Skin epidermis (tissue), 12 donors: ENCODE measurements around the gene ADRA2C.
"Not testable (repeated sequence)": the region's sequence is repeated elsewhere in the genome, so short reads cannot be mapped to it uniquely, and the experiment has no call there.

Source experiments
- H3K27ac ChIP-seq, 21 experiments: fragments of 200-600 bp; sonication (generic) in 11 of 21; one replicate each; pipeline ENCODE4 v1.5.0; 2020; ENCODE audit warnings: mild to moderate bottlenecking in 3 of 21, inconsistent platforms in 2 of 21, moderate library complexity in 2 of 21
- H3K4me3 ChIP-seq, 7 experiments: fragments of 200-600 bp; sonication (generic) in 2 of 7; one replicate each; pipeline ENCODE4 v1.5.0; 2020; ENCODE audit warnings: inconsistent platforms in 2 of 7, mild to moderate bottlenecking in 2 of 7, moderate library complexity in 1 of 7

Gene ADRA2C

DNA sequence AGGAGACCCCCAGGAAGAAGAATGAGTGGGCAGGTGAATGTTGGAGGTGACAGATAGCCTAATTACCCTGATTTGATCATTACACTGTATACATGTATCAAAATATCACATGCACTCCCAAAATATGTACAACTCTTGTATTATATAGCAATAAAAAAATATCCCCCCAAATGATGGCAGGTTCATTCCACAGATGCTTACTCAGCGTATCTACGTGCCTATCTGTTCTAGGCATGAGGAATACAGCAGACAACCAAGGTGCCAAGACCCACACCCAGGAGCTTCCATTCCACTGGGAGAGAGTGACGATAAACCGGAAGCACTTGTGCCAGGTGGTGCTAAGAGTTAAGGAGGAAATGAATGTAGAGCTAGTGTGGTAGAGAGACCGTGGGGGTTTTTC lies 42.4 kb downstream of the ADRA2C start:
- H3K27ac ChIP-seq, result no peak overlapping the region
- H3K4me3 ChIP-seq, result no peak overlapping the region

DNA sequence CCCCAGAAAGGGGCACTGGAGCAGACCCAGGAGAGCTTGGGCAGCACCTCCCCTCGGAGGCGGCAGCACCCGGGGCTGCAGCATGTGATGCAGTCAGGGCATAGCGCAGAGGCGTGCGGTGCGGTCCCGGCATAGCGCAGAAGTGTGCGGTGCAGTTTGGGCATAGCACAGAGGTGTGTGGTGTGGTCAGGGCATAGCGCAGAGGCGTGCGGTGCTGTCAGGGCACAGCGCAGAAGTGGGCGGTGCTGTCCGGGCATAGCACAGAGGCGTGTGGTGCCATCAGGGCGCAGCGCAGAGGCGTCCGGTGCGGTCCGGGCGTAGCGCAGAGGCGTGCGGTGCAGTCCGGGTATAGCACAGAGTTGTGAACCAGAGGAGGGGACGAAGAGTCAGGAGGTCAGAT lies 42.8 kb downstream of the ADRA2C start:
- no peak overlapping the region for H3K4me3 ChIP-seq
- no peak overlapping the region for H3K27ac ChIP-seq

DNA sequence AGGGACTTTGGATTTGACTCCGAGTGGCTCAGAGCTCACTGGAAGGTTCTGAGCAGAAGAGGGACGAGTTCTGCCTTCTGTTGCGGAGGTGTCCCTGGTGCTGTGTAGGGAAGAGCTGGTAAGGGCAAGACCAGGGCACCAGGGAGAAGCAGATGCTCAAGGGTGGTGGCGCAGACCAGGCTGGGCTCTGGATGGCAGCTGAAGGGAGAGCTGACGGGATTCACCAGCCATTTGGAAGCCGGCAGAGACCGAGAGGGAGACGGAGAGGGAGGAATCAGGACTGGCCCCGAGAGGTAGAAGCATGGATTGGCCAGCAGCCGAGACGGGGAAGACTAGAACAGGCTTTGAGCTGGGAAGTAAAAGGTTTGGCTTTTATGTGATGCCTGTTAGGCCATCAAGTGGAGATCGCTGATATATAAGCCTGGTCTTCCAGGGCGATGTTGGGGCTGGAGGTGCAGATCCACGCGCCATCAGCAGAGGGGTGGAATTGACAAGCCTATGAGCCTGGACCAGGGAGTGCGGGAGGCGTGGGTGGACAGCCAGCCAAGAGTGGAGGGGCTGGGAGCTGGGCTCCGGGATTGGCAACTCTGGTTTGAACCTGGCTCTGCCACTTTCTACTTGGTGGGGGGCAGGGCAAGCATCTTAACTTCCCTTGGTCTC lies 43.4 kb downstream of the ADRA2C start:
- H3K4me3 ChIP-seq, result no peak overlapping the region
- no peak overlapping the region for H3K27ac ChIP-seq

DNA sequence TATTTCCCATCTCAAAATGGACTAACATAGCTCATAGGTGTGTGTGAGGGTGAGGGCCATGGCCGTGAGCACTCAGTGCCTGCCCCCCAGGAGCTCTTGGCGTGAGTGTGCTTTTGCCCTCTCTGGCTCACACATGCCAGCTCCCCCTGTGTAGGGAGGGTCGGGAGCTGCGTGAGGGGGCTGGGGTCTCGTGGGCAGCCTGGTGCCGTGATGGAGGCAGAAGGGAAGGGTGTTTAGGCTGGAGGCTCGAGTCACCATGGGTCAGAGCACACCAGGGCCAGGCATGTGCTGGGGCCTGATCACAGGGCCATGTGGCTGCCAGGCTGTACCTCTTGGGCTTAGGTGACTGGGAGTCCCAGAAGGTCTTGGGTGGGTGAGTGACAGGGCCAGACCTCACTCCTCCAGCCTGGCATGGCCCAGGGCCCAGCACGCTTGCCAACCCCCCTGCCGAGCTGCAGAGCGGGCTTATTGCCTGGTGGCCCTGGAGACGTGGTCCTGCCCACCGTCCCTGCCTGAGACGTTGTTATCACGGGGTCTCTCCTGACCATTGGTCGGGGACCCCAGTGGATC lies 44.0 kb downstream of the ADRA2C start:
- Histone ChIP-seq H3K27ac (no peak overlapping the region), H3K4me3 (no peak overlapping the region)

DNA sequence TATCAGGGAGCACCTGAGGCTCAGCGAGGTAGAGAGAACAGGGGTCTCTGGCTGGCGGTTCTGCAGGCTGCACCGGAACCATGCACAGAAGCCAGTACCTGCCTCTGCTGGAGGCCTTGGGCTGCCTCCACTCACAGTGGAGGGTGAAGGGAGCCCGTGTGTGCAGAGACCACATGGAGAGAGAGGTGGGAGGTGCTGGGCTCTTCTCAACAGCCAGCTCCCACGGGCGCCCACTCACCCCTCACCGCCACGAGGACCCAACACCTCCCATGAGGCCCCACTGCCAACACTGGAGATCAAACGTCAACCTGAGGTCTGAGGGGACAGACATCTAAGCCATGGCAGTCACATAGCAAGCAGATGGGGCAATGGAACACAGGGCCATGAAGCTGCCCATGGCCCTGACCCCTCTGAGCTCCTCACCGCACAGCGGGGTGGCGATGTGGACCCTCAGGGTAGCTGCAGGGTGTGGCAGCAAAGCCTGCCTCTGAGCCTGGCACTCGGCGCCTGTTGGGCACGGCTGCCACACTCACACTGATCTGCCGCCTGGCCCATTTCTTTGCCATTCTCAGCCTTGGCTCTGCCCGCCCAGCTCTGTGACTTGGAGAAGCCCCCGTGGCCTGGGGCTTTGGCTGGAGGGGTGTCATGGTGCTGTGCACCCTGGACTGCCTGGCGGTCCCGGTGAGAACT lies 44.8 kb downstream of the ADRA2C start:
- H3K27ac ChIP-seq, result no peak overlapping the region
- H3K4me3 ChIP-seq, result no peak overlapping the region

DNA sequence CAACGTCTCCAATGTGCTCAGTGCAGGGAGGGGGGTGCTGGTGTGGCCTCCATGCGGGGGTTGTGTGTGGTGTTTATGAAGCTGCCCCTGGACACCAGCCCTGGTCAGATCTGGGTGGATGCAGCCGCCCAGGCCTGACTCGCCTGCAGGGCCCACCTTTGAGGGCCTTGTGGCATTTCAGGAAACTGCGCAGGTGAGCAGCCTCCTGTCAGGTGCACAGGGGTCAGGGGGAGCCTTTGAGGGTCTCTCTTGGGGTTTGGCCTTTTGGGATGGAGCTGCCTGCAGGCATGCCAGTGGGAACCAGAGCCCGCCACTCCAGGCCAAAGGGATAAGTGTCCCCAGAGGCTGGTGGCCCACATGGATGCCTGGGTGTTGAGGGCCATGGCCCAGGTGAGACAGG lies 45.4 kb downstream of the ADRA2C start:
- H3K4me3 ChIP-seq, result no peak overlapping the region

DNA sequence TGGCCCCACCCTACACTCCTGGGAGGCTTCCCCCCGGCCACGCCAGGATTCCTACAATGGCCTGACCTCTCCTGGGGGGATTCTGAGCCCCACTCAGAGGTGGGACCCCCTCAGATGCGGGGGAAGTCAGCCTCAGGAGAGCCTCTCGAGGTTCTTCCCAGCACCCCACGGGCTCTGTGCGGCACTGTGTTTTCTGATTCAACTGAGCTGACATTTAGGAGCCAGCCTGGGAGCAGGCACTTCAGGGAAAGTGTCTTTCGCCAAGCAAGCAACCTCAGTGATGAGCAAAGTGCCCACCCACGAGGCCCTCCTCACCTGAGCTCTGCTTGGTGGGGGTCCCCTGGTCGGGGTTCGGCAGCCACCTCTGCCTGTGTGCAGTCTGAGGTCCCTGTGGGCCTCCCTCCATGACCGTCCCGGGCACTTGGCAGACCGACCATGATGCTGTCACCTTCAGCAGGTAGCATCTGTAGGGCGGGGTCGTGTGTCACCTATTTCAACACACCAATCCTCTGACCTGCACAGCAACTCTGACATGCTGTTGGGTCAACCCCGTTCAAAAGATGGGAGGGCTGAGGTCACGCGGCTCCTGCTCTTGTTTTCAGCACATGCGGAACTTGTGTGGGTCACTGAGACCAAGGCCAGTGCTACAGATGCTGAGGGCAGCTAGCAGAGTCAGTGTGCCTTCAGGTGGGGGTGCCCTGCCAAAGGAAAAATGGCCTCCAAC lies 46.2 kb downstream of the ADRA2C start:
- Histone ChIP-seq H3K4me3 (no peak overlapping the region), H3K27ac (no peak overlapping the region)

More for the DNA sequence above, 45.4 kb downstream of the ADRA2C start:
- no peak overlapping the region for H3K27ac ChIP-seq

DNA sequence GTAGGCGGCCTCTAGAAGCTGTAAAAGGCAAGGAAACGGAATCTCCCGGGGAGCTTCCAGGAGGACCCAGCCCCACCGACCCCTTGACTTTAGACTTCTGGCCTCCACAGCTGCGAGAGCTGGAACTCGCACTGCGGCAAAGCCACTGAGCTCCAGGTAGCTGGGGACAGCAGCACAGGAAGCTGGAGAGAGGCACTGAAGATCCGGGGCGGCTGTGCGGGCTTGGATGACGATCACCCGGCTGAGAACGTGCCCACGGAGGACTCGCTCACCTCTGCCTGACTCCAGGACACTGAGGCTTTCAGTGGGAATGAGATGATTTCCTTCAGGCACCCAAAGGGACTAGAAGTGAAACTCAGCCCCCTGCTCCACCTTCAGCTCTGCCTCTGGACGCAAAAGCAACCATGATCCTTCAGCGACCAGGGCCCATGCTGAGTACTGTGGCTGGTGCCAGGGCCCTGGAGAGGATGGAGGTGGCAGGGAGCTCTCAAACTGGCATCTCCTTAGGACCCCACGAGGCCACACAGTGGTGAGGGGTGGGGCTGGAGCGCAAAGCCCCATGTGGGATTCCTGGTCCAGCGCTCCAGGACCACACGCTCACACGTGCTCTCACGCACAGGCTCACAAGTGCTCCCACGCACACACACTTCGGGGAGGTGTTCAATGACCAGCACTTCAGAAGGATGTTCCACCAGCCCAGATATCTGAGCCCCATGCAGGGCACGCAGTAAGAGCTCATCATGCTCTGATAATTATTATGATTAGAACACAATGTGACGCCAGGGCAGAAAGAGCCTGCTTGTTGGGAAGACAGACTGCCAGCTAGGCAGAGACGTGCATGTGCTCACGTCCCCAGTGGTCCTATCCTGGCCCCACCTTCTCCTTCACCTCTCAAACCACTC lies 47.2 kb downstream of the ADRA2C start:
- Histone ChIP-seq H3K4me3 (no peak overlapping the region), H3K27ac (no peak overlapping the region)

DNA sequence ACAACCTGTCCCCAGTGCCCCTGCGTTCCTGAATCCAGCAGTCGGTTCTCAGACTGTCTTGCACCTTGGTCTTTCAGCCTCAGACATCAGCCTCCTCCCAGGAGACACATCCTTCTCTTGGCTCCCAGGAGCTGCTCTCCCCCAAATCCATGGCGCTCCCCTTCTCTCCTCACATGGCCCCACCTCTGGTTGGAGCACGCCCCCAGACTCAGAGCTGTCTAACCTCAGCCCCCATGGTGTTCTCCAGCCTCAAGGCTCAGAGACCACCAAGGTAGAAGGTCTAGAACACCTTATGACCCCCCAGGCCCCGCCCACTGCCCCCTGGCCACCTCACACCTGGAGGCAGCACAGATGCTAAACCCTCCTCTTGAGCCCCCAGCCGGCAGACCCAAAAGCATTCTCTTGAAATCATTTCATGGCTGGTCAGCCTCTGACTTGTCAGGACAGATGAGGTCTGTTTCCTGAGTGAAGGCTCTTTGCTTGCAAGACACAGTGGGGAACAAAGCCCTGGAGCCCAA lies 47.9 kb downstream of the ADRA2C start:
- H3K27ac ChIP-seq, result no peak overlapping the region
- no peak overlapping the region for H3K4me3 ChIP-seq

DNA sequence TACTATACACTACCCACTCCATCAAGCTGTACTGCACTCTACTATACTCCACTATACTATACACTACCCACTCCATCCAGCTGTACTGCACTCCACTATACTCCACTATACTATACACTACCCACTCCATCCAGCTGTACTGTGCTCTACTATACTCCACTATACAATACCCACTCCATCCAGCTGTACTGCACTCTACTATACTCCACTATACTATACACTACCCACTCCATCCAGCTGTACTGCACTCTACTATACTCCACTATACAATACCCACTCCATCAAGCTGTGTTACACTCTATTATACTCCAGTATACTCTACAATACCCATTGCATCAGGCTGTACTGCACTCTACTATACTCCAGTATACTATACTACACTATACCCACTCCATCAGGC lies 48.7 kb downstream of the ADRA2C start:
- not testable (repeated sequence) for H3K27ac ChIP-seq, H3K4me3 ChIP-seq

DNA sequence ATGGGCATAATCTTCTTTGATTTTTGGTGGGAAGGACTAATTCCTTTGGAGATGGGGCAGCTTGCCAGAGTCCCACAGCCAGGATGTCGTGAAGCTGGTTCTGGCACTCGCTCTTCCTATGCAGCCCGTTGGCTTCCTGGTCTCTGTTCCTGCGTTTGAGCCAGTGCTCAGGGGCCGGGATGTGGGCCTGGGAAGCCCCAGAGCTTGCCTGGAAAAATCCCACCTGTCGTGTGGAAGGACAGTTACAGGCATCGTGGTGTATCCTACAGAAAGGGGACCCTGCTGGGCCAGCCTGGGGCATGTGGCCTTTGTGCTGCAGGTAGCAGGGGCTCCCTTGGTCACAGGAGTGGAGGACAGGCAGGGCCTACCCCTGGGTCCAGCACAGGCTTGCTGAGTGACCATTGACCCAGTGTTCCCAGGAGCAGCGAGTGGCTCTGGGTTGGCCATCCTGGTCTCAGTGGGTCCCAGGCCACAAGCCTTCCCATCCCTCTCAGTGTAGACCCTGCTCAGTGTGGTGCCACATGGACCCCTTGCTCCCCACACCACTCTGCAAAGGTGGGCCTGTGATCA lies 50.2 kb downstream of the ADRA2C start:
- H3K4me3 ChIP-seq, result no peak overlapping the region
- no peak overlapping the region for H3K27ac ChIP-seq

DNA sequence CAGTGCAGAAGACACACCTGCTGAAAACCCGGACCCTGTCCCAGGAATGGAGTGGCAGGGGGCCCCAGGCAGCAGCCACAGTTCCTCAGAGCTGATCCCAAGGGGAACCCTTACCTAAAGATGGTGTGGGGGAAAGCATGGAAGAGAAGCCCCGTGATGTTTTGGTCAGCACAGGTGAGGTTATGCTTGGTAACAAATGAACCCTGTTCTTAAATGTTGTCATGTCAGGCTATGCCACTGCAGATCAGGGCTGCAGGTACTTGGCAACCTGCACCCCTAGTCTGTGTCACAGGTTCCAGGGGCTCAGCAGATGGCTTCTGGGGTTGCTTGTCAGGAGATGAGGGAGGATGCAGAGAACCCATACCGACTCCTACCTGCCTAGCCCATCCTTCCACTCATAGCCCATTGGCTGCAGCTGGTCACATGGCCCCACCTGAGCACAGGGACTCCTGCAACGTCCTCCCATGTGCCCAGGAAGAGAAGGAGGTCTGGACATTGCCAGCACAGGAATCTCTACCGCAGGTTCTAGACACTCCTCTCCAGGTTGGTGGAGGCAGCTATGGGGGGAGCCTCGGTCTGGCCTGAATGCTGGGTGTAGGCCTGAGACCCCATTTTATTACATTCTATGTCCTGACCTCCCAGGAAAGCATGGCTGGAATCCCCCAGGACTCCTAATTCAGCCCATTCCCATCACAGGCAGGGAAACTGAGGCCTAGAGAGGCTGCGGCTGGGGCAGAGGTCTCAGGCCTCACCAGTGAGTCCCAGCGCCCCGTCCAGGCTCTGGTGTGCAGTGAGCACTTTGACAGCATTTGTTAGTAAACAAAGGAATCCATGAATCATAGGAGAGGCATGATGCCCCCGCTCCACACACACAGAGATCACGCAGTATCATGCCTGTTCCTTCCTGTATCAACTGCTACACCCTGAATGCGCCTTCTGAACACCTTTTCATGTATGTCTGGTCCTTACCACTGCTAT lies 51.1 kb downstream of the ADRA2C start:
- Histone ChIP-seq H3K4me3 (no peak overlapping the region), H3K27ac (no peak overlapping the region)
